GM21786 (cell line): ENCODE data around the gene TTC21A.

Experiments
- ATAC-seq: cut with Tn5 transposase; IDR thresholded peaks from one replicate; pipeline ENCODE4 v1.9.1; 2021; ENCODE audit not compliant: unreplicated experiment

The TTC21A gene

GRCh38 chr3:39097716-39098472, 9.6 kb upstream of the TTC21A start:
- ATAC-seq = no peak

GRCh38 chr3:39098473-39099000, 8.9 kb upstream of the TTC21A start:
- no peak for ATAC-seq

- no peak for ATAC-seq
Measured at GRCh38 chr3:39099242-39099641, 8.2 kb upstream of the TTC21A start.

- ATAC-seq = no peak
Measured at GRCh38 chr3:39099738-39100499, 7.6 kb upstream of the TTC21A start.

- no peak for ATAC-seq
Measured at GRCh38 chr3:39100500-39100886, 7.0 kb upstream of the TTC21A start.

GRCh38 chr3:39101022-39101689, 6.3 kb upstream of the TTC21A start:
- ATAC-seq = peak; percentile 63

- no peak for ATAC-seq
Measured at GRCh38 chr3:39102504-39103323, 4.8 kb upstream of the TTC21A start.

- ATAC-seq = no peak
Measured at GRCh38 chr3:39103324-39103693, 4.2 kb upstream of the TTC21A start.

- ATAC-seq = no peak
Measured at GRCh38 chr3:39103791-39104552, 3.5 kb upstream of the TTC21A start.

- no peak for ATAC-seq
Measured at GRCh38 chr3:39104961-39105686, 2.4 kb upstream of the TTC21A start.

GRCh38 chr3:39105687-39106063, 1.8 kb upstream of the TTC21A start:
- ATAC-seq = no peak

GRCh38 chr3:39106281-39106811, 1.1 kb upstream of the TTC21A start:
- ATAC-seq = no peak

GRCh38 chr3:39106851-39107387, 561 bp upstream of the TTC21A start:
- peak; percentile 3 for ATAC-seq

- ATAC-seq = peak; percentile 79
Measured at GRCh38 chr3:39108200-39108710, 775 bp downstream of the TTC21A start.

GRCh38 chr3:39109086-39109485, 1.6 kb downstream of the TTC21A start:
- ATAC-seq = no peak

- no peak for ATAC-seq
Measured at GRCh38 chr3:39110041-39110639, 2.7 kb downstream of the TTC21A start.

- no peak for ATAC-seq
Measured at GRCh38 chr3:39112113-39112512, 4.6 kb downstream of the TTC21A start.

GRCh38 chr3:39112535-39112934, 5.1 kb downstream of the TTC21A start:
- no peak for ATAC-seq
